Sigmoid colon (tissue), 7 donors: ENCODE data around the gene PDHB. TPM values are rescaled to one million over a fixed set of nuclear protein-coding genes. Genes with fewer than 3 reads are reported as not detected.

Source experiments
- DNase-seq: peaks from one replicate; pipeline ENCODE4 v3.0.0-alpha.2; 2019
- H3K27ac ChIP-seq, 4 donors: fragments of 200-600 bp; sonication (generic); one replicate each; pipeline ENCODE4 v1.5.1; 2016 to 2019; ENCODE audit warnings: mild to moderate bottlenecking in 1 of 4
- H3K27me3 ChIP-seq, 3 donors: fragments of 200-600 bp; sonication (generic); one replicate each; pipeline ENCODE4 v1.5.1; 2019; ENCODE audit warnings: mild to moderate bottlenecking in 1 of 3
- H3K36me3 ChIP-seq, 4 donors: fragments of 200-600 bp; sonication (generic); one replicate each; pipeline ENCODE4 v1.5.1; 2016 to 2019
- H3K4me1 ChIP-seq, 4 donors: fragments of 200-600 bp; sonication (generic); one replicate each; pipeline ENCODE4 v1.5.1; 2017 to 2019
- H3K4me3 ChIP-seq, 4 donors: fragments of 200-600 bp; sonication (generic); one replicate each; pipeline ENCODE4 v1.5.1; 2017 to 2019; ENCODE audit warnings: mild to moderate bottlenecking in 2 of 4, moderate library complexity in 1 of 4
- H3K9me3 ChIP-seq, 4 donors: fragments of 200-600 bp in 3 of 4; sonication (generic) in 3 of 4; one replicate each; pipeline versions ENCODE4 v1.5.1 to v1.6.1; 2013 to 2019
- CTCF ChIP-seq, 4 experiments: fragments of 450-650 bp in 3 of 4; fragments of 200-600 bp in 1 of 4; IDR thresholded peaks; one replicate each; pipeline ENCODE4 v1.5.1; 2016 to 2019; ENCODE audit warnings: antibody characterized with exemption in 4 of 4, mild to moderate bottlenecking in 3 of 4, moderate library complexity in 2 of 4
- EP300 ChIP-seq, 4 donors: sonication (generic); formaldehyde crosslinking; IDR thresholded peaks; one replicate each; pipeline ENCODE4 v1.6.1; 2017; ENCODE audit warnings: antibody characterized with exemption in 4 of 4
- POLR2A ChIP-seq, 2 donors: fragments of 450-650 bp; IDR thresholded peaks; one replicate each; pipeline ENCODE4 v1.6.1; 2016; ENCODE audit warnings: antibody characterized with exemption in 2 of 2, mild to moderate bottlenecking in 2 of 2, moderate library complexity in 2 of 2
- POLR2AphosphoS5 ChIP-seq, 4 donors: sonication (generic); formaldehyde crosslinking; IDR thresholded peaks; one replicate each; pipeline ENCODE4 v1.6.1; 2017; ENCODE audit warnings: antibody characterized with exemption in 4 of 4
- WGBS, 2 donors: extraction: QIAGEN DNeasy Blood & Tissue Kit; methylation state at CpG; one replicate each; pipeline ENCODE4 v1.1.7; 2013; 5-methylcytosine and 5-hydroxymethylcytosine counted together
- intact Hi-C: fragments of 100-400 bp; cut with DNase I; formaldehyde crosslinking; loops from one replicate; pipeline ENCODE4 v1.15.1; 2023
- polyA plus RNA-seq, 3 donors: library from polyadenylated mRNA; stranded (reverse); fragments of 200-250 nt; gene quantifications; one replicate each; pipeline ENCODE4 v1.2.3, GENCODE V29; 2013
- total RNA-seq, 4 donors: library from RNA; depleted of rRNA; stranded (reverse); fragments of >200 nt; gene quantifications; one replicate each; pipeline ENCODE4 v1.1.0, GENCODE V29; 2016
- donor health status: healthy with polysubstance abuse.
- donor health status: Bipolar disorder and iron deficiency.
- donor health status: healthy.

Gene PDHB
- total and polyA plus RNA-seq, 7 donors, result 69.4 to 120 (median 100) TPM

GRCh38 chr3:58416191-58416590 is 17.4 kb downstream of the PDHB start:
- no peak overlapping the region for H3K4me3 ChIP-seq
- no peaks in the 10 kb centered on the region for H3K9me3 ChIP-seq
- no peak for DNase-seq
- peaks cover 0 to 26% (median 18%) of the 10 kb centered on the region in 4 donors for H3K4me1 ChIP-seq
- H3K27me3 ChIP-seq, result no peaks in the 10 kb centered on the region
- WGBS, 2 donors, result 69 to 86% methylated on average over 2 of the region's 2 CpGs
- TF ChIP-seq POLR2A (IDR thresholded peaks at IDR 0.05) (no peak), EP300 (IDR thresholded peaks at IDR 0.05) (no peak), POLR2AphosphoS5 (IDR thresholded peaks at IDR 0.05) (no peak), CTCF (IDR thresholded peaks at IDR 0.05) (no peak)
- peaks cover 5 to 42% (median 10%) of the 10 kb centered on the region in 4 donors for H3K36me3 ChIP-seq
- intact Hi-C loops, result no loop called here
- H3K27ac ChIP-seq, result no peak overlapping the region

DNA sequence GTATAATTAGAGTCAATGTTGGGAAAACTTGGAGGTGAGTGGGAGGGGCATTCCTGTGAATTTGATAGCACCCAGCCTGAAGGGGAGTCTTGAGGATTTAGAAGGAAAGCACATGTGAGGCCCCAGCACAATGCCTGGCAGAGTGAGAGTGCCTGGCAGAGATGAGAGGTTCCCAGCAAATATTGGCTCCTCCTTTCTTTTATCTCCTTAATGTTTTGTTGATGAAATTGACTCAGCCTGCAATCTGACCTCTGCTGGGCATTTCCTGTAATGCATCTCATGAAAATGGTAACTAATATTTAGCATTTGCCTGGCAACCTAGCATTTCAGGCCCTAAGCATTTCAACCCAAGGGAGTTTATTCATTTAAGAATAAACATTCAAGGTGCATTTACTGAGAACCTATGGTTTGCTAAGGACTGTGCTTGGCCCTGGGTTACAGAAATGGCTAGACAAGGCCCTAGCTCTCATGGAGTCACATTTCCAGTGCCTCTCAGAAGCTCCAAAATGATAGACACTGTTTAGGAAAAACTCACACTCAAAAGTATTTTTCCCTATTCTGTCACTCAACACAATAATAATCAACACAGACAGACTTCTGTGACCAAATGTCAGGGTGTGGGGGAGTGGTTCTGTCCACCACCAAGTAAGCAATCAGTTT is 19.0 kb downstream of the PDHB start:
- peaks cover 12 to 51% (median 21%) of the 10 kb centered on the region in 4 donors for H3K36me3 ChIP-seq
- intact Hi-C loops, result loop anchor here (1.0 to 2.0 kb wide), 2 partner anchors 81 to 92 kb away; no protein-coding TSS in a partner anchor
- H3K4me1 ChIP-seq, result peaks cover 0 to 19% (median 13%) of the 10 kb centered on the region in 4 donors
- H3K27me3 ChIP-seq, result no peaks in the 10 kb centered on the region
- DNase-seq, result peak; percentile 72
- H3K27ac ChIP-seq, result no peak overlapping the region
- H3K4me3 ChIP-seq, result no peak overlapping the region
- peak; percentile 76 to 88 (median 84) for TF ChIP-seq CTCF (IDR thresholded peaks at IDR 0.05)
- peak in 1 of 4 donors; percentile 22 for TF ChIP-seq POLR2AphosphoS5 (IDR thresholded peaks at IDR 0.05)
- TF ChIP-seq POLR2A (IDR thresholded peaks at IDR 0.05), result no peak
- H3K9me3 ChIP-seq, result no peaks in the 10 kb centered on the region

DNA sequence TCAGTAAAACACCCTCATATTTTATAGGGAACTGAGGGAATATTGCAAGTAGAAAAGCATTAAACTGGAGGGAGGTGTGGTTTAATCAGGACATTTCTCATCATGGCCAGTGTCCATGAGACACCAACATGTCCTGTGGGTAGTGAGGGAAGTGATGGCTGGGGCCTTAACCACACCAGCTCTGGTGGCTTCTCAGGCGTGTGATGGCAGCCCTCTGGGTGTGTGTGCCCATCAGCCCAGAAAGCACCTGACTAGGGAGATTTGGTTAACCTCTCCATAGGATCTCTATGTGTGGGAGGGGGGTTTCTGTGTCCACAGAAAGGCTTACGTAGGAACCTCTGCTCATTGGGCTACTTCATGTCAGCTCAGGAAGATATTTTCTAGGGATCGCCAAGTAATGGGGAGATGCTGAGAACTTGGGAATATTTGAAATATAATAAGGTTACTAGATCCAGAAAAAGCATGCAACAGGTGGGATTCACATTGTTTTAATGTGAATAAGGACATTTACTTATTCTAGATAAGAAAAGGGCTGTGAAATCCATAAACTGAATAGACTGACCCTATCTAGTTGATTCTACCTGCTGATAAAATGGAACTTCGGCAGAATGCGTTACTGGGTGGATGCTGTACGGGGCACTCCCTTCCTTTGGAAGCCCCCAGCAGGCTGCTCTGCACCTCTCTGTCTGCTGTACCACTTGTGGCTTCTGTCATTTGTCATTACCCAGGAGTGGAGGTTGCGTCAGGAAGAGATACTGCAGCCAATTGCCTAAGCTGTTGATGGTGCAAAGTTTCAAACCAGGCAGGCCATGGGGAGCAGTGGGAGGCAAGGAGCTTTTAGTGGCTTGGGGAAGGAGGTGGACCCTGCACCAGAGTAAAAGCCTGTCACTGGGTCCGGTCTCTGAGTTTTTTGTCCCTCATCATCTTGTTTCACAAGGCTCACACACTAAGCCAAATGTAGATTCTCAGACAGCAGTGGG is 21.5 kb downstream of the PDHB start:
- Histone ChIP-seq H3K36me3 (peaks cover 12 to 70% (median 31%) of the 10 kb centered on the region in 4 donors), H3K27me3 (no peaks in the 10 kb centered on the region), H3K9me3 (no peaks in the 10 kb centered on the region), H3K27ac (no peak overlapping the region), H3K4me1 (peaks cover 0 to 12% (median 7%) of the 10 kb centered on the region in 4 donors), H3K4me3 (no peak overlapping the region)
- intact Hi-C loops, result no loop called here
- DNase-seq, result no peak
- 71 to 89% methylated on average over 8 of the region's 8 CpGs for WGBS, 2 donors
- TF ChIP-seq POLR2AphosphoS5 (IDR thresholded peaks at IDR 0.05), result no peak
- no peak for TF ChIP-seq POLR2A (IDR thresholded peaks at IDR 0.05)
- no peak for TF ChIP-seq CTCF (IDR thresholded peaks at IDR 0.05)
- TF ChIP-seq EP300 (IDR thresholded peaks at IDR 0.05), result no peak

DNA sequence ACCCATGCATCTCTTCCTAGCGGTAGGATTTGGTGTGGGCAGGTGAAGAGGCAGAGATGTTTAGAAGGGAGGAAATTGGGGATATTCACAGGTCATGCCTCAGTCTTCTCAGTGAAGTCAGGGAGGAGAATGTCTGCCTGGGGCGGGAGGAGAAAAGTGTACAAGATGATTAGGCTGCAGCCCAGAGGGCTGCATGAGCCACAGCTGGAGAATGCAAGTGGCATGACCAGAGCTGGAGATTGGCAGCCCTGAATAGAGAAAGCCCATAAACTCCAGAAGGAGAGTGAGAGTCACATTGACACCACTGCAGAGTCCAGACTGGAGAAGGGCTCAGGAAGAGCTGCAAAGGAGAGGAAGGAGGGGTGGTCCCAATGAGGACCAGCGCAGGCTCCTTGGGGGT is 22.6 kb downstream of the PDHB start:
- Histone ChIP-seq H3K4me3 (no peak overlapping the region), H3K36me3 (peaks cover 12 to 72% (median 31%) of the 10 kb centered on the region in 4 donors), H3K9me3 (no peaks in the 10 kb centered on the region), H3K4me1 (peaks cover 0 to 12% (median 7%) of the 10 kb centered on the region in 4 donors), H3K27me3 (no peaks in the 10 kb centered on the region), H3K27ac (no peak overlapping the region)
- intact Hi-C loops, result no loop called here
- 97% methylated on average over 3 of the region's 3 CpGs for WGBS, 2 donors
- TF ChIP-seq EP300 (IDR thresholded peaks at IDR 0.05) (no peak), POLR2A (IDR thresholded peaks at IDR 0.05) (no peak), POLR2AphosphoS5 (IDR thresholded peaks at IDR 0.05) (no peak), CTCF (IDR thresholded peaks at IDR 0.05) (no peak)
- DNase-seq, result no peak
